Measurements from ENCODE around the gene PDE9A. TPM values are rescaled to one million over a fixed set of nuclear protein-coding genes. Genes with fewer than 3 reads are reported as not detected.

The PDE9A gene
- total and polyA plus RNA-seq, 2 donors (not counting 1 experiment from before 2014, with no cell fraction given) = 0.34 to 5.8 TPM

GRCh38 chr21:42650441-42651421 lies 2.7 kb upstream of the PDE9A start:
- peaks cover 0 to 9% (median 0%) of the 10 kb centered on the region in 3 donors for H3K9me3 ChIP-seq (ENCODE audit: control extremely low read depth in 1 of 3, control insufficient read depth in 2 of 3, insufficient read depth in 1 of 3, low read length in 2 of 3)
- no peaks in the 10 kb centered on the region for H3K79me2 ChIP-seq (ENCODE audit: control insufficient read depth, insufficient read depth, low read length)
- peaks cover 15% of the 10 kb centered on the region for H3K4me1 Mint-ChIP-seq
- H4K20me1 ChIP-seq (ENCODE audit: control insufficient read depth, insufficient read depth, low read length, poor library complexity, severe bottlenecking) = no peaks in the 10 kb centered on the region
- DNase-seq (no peak), ATAC-seq (ENCODE audit: low read depth) (no peak)
- H3K27me3 Mint-ChIP-seq = peaks cover 39% of the 10 kb centered on the region
- WGBS (ENCODE audit: insufficient coverage) = 90% methylated on average over 20 of the region's 21 CpGs
- TF ChIP-seq CTCF (IDR thresholded peaks at IDR 0.05) (no peak), EZH2 (IDR thresholded peaks at IDR 0.05; ENCODE audit: borderline replicate concordance, insufficient read depth, low read depth, low read length, poor library complexity, severe bottlenecking) (no peak)
- no peaks in the 10 kb centered on the region for H3K36me3 ChIP-seq (replicated peaks in 1 of 2; ENCODE audit: control extremely low read depth in 1 of 2, control insufficient read depth in 1 of 2, extremely low read depth in 1 of 2, insufficient read depth in 2 of 2, low read length in 1 of 2)
- H3K4me1 ChIP-seq (ENCODE audit: control insufficient read depth in 2 of 2, insufficient read depth in 2 of 2, low read length in 2 of 2) = peaks cover 22 to 23% of the 10 kb centered on the region in 2 donors
- no peak overlapping the region for H3K4me2 ChIP-seq (replicated peaks; ENCODE audit: low read depth, low read length, poor library complexity, severe bottlenecking)
- ChIA-PET POLR2A (no interaction called here), CTCF (no interaction called here)
- no peak overlapping the region for H3K27ac ChIP-seq (ENCODE audit: low read length in 2 of 2)
- H2AFZ ChIP-seq (ENCODE audit: insufficient read depth, low read depth, low read length, poor library complexity, severe bottlenecking) = no peak overlapping the region
- no peaks in the 10 kb centered on the region for H3K9me3 Mint-ChIP-seq (ENCODE audit: insufficient read depth)
- peak overlapping the region; percentile 18 for H3K4me3 Mint-ChIP-seq
- H3K27me3 ChIP-seq (replicated peaks in 1 of 4; ENCODE audit: control extremely low read depth in 1 of 4, control insufficient read depth in 3 of 4, insufficient read depth in 4 of 4, low read length in 3 of 4) = peaks cover 0 to 33% (median 20%) of the 10 kb centered on the region in 4 experiments
- H3K9ac ChIP-seq (ENCODE audit: low read length) = no peak overlapping the region
- H3K4me3 ChIP-seq (ENCODE audit: control extremely low read depth in 1 of 5, extremely low read depth in 1 of 5, insufficient read depth in 1 of 5, low read depth in 2 of 5, low read length in 4 of 5) = no peak overlapping the region
- H3K27ac Mint-ChIP-seq = no peak overlapping the region
- intact Hi-C loops (cut with micrococcal nuclease) = loop anchor here (10.0 kb wide), 1 partner anchor 56 kb away; no protein-coding TSS in a partner anchor
